Superior temporal gyrus (tissue), 1 donor: ENCODE data around the gene ASCL2.
"Not testable (repeated sequence)": the region's sequence is repeated elsewhere in the genome, so short reads cannot be mapped to it uniquely, and the experiment has no call there.

Source experiments
- DNase-seq: peaks from one replicate; pipeline ENCODE4 v3.0.0-alpha.2; 2016; ENCODE audit errors: extremely low spot score

The ASCL2 gene

GRCh38 chr11:2298131-2298794, 27.9 kb upstream of the ASCL2 start:
- DNase-seq = no peak

DNA sequence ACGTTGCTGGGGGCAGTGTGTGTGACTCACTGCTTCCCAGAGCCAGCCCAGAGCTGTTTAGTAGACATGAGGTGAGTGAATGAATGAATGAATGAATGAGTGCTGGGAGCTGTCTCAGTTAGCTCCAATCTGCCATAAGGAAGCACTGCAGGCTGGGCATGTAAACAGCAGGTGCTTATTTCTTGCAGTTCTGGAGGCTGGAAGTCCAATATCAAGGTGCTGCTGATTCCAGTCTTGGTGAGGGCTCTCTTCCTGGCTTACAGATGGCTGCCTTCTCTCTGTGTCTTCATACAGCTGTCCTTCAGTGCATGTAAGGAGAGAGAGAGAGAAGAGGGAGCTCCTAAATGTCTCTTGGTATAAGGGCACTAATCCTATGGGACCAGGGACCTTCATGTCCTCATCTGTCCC, 27.2 kb upstream of the ASCL2 start:
- no peak for DNase-seq

- DNase-seq = no peak
These were observed 26.7 kb upstream of the ASCL2 start for GRCh38 chr11:2296913-2297622.

DNA sequence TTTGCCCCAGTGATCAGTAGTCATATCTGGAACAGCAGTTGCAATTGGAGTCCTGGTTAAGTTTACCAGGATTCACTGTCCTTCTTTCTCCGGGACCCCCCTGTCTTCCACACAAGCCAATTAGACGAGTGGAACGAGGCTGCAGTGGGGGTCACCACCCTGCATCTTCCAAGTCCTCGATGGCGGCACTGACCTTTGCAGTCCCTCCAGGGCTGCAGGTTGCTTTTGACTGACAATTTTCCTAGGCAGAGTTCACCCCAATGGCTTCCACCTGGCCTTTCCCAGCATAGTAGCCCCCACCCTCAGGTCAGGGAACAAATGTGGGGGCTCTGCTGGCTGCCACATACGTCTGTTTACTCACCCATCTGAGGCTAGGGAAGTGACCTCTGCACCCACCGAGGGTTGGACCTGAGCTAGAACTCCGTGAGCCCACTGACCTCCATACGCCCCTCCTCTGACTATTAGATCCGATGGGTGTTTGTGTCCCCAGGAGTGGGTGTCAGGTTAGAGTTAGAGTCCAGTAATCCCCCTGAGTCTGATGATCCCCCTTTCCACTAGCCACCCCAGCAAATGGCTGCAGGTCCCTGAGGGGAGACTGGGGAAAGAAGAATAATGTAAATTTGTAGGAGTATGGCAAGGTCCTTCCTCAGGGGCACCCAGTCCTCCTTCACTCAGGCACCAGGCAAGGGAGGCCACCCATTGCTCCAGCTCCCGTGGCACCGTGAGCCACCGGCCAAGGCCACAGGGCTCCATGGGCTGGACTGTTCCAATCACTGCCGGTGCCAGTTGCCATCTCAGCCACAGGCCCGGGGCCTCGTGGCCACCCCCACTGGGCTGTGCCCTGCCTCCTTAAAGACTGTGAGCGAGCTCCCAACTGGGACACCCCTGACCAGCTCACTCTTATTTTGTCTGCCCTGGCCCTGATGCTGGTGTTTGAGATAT, 25.9 kb upstream of the ASCL2 start:
- DNase-seq = no peak

GRCh38 chr11:2294926-2295290, 24.5 kb upstream of the ASCL2 start:
- no peak for DNase-seq

DNA sequence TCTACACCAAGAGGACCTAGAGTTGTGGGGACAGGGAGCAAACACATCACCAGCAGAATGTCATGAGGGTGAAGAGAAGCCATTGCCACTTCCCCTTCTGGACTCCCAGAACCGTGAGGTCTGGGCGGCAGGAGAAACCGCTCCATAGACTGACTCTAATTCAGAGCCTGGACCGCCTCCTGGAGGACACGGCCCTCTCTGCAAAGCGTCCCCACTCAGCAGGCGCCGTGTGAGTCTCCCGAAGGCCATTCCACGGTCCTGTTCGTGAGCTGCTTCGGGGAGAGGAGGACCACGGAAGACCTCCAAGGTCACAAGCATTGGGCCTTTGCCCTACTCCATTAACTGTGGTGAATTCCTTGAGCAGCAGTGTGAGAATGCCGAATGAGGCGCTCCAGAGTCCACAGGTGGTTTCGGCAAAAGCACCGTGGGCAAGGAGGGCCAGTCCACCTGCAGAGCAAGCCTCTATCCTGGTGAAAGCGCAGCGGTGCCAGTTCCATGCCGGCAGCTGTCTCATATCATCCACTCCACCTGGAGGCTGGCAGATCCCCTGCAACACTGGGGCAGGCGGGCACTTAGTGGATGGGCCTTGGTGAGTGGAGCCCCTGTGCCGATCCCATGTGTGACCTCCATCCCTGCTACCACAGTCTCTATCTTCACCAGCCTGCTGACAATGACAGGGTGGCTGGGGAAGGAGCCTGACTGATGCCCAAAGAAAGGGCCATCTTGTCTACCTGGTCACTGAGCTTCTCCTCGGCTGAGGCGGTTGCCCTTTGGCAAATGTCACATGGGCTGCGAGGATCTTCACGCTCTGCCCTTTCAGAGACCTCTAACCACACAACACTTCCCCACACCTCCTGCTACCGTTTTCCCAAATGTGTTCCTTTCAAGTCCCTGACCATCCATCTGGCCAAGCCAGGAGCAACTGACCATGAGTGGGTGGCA, 23.9 kb upstream of the ASCL2 start:
- DNase-seq = no peak

- DNase-seq = no peak
These were observed 23.2 kb upstream of the ASCL2 start for GRCh38 chr11:2293531-2293971.

DNA sequence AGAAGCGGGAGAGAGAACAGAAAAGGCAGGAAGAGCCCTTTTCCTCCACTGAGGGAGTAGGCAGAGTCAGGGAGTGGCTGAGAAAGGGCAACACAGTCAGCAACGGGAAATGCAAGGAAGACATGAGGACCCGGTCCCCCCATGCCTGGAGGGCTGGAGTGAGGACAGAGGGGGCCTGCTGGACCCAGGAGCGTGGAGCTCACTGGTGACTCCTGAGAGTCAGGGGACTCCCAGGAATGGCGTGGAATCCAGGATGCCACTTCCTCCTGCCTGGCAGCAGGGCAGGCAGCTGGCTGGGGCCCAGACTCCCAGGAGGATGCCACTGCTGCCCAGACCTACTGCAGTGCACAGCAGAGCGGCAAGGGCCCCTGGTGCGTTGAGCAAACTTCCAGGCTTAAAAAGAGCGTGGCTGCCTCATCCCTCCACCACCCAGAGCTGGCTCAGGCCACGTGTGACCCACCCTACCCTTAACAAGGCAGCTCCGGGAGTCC, 20.0 kb upstream of the ASCL2 start:
- DNase-seq = no peak

- no peak for DNase-seq
These were observed 19.5 kb upstream of the ASCL2 start for GRCh38 chr11:2289859-2290258.

DNA sequence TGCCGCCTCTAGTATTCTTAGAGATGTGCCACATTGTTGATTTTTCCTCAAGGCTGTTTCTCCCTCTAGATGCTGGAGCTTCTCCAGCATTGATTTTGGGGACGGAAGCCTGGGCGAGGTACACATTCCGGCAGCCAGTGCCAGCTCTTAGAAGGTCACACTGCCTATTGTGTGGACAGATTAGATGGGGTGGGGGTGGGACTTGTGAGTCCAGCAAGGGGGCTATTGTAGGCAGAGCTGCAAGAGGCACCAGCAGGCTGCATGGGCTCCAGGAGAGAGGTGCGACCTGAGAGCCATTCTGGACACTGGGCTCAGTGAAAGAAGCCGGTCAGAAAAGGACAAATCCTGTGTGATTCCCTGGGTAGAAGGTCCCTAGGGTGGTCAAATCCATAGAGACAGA, 19.0 kb upstream of the ASCL2 start:
- DNase-seq = no peak

GRCh38 chr11:2287091-2287490, 16.7 kb upstream of the ASCL2 start:
- DNase-seq = no peak

DNA sequence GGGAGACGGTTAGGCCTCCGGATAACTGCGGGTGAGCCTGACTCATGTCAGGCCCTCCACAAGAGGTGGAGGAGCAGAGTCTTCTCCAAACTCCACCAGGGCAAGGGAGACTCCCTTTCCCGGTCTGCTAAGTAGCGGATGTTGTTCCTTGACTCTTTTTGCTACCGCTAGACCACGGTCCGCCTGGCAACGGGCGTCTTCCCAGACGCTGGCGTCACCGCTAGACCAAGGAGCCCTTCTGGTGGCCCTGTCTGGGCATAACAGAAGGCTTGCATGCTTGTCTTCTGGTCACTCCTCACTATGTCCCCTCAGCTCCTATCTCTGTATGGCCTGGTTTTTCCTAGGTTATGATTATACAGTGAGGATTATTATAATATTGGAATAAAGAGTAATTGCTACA, 16.0 kb upstream of the ASCL2 start:
- DNase-seq = not testable (repeated sequence)

DNA sequence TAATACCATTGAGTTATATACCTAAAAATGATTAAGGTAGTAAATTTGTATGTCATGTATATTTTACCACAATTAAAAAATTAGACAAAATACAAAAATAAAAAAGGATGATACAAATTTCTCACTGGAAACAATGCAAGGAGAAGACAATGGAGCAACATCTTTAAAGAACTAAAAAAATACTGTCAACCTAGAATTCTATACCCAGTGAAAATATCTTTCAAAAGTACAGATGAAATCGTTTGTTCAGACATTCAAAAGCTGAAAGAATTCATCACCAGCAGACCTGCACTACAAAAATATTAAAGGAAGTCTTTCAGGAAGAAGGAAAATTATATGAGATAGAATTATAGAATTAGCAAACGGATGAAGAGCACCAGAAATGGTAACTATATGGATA, 9.8 kb upstream of the ASCL2 start:
- DNase-seq = no peak

DNA sequence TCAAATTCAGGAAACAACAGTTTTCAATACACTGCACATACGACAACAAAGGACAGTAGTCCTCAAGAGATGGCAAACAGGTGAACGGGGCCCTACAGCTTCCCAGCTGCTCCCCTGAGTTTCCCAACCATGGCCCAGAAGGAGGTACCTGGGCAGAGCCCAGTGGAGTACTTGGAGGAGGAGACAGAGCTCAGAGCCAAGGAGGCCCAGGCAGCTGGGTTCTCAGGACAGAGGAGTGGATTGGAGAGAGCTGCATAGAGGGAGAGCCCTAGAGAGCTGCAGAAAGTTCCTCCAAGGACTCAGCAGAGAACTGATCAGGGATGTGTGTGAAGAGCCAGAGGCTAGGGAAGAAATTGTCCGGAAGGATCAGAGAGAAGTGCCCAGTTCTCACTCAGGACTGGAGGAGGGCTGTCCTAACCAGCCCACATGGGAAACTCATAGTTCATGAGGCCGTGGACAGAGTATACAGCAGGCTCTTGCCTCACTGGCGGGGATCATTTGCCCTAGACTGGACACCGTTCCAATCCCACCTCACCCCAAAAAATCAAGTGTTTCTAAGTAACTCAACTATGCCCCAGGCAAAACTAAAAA, 7.6 kb upstream of the ASCL2 start:
- DNase-seq = no peak

DNA sequence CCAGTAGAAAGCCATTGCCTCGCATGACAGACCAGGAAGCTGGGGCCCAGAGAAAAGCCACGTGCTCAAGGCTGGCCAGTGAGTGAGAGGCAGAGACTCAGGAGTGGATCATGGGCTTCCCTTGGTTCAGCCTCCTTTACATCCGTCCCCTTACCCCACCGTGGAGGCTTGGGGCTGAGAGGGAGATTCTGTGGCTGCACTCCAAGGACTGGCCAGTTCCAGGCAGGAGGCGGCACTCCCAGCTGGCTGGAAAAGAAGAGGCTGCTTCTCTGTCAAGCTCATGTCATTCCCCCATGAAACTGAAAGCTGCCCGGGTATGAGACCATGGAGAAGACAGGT, 6.6 kb upstream of the ASCL2 start:
- no peak for DNase-seq

- DNase-seq = no peak
These were observed 6.1 kb upstream of the ASCL2 start for GRCh38 chr11:2276280-2277007.

GRCh38 chr11:2275334-2276279, 5.2 kb upstream of the ASCL2 start:
- no peak for DNase-seq

DNA sequence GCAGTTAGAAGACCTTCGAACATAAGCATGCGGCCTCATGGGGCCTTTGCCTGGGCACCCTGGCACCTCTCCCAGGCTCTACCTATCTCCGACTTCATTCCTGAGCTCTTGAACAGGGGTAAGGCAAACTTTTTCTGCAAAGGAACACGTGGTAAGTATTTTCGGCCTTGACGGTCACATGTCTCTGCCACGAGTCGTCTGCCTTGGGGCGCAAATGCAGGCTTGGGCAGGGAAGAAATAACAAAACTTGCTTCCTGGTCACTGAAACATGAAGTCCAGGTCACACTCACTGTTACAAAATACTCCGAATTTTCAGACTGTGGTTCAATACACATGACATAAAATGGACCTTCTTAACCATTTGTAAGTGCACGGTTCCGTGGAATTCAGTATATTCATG, 3.4 kb upstream of the ASCL2 start:
- DNase-seq = no peak

GRCh38 chr11:2273311-2273710, 2.9 kb upstream of the ASCL2 start:
- DNase-seq = no peak
